OCI-LY7 (cell line): ENCODE data around the gene KHDRBS2.

Source experiments
- CTCF ChIP-seq: fragments of 200-600 bp; sonication (generic); conservative IDR thresholded peaks from 2 replicates; pipeline ENCODE4 v1.5.1; 2014; ENCODE audit warnings: mild to moderate bottlenecking, antibody characterized with exemption, low read length, moderate library complexity, mixed read lengths
- EZH2phosphoT487 ChIP-seq: fragments of 200-600 bp; sonication (generic); IDR thresholded peaks from 2 replicates; pipeline ENCODE4 v1.6.1; 2018; ENCODE audit warnings: low read depth, borderline replicate concordance, mild to moderate bottlenecking, mixed run types, antibody characterized with exemption, low read length, moderate library complexity, mixed read lengths

- TF ChIP-seq CTCF (no peak), EZH2phosphoT487 (no peak)
Measured at GRCh38 chr6:62285612-62286469, at the start of gene KHDRBS2.
